T-helper 1 cell (primary cell): ENCODE measurements around the gene XPO1.
"Not testable (repeated sequence)": the region's sequence is repeated elsewhere in the genome, so short reads cannot be mapped to it uniquely, and the experiment has no call there.

ENCODE experiments used
- DNase-seq, 5 donors: peaks; one replicate each; pipeline ENCODE4 v3.0.0-alpha.2; 2012 to 2020
- total RNA-seq, 4 donors: gene quantifications; one replicate each; lab custom pipeline; 2026; lab: John Stamatoyannopoulos, UW

The XPO1 gene
- total RNA-seq: 223 to 358 (median 293) reads per million in 4 donors

- DNase-seq: peak; percentile 97 to 99 (median 99)
Observed at GRCh38 chr2:61538200-61538919, at the start of gene XPO1. XPO1 (minus strand) TSS chr2:61538356; CDS start chr2:61533897, 4,459 bp downstream.

GRCh38 chr2:61586928-61587327, 48.8 kb upstream of the XPO1 start:
- not testable (repeated sequence) for DNase-seq

- DNase-seq: no peak
Observed at GRCh38 chr2:61585383-61585782, 47.2 kb upstream of the XPO1 start.

GRCh38 chr2:61584368-61584767, 46.2 kb upstream of the XPO1 start:
- not testable (repeated sequence) for DNase-seq

GRCh38 chr2:61582165-61582564, 44.0 kb upstream of the XPO1 start:
- no peak for DNase-seq

GRCh38 chr2:61581716-61582115, 43.6 kb upstream of the XPO1 start:
- no peak for DNase-seq

- DNase-seq: peak in 1 of 5 donors; percentile 30
Observed at GRCh38 chr2:61575447-61575859, 37.3 kb upstream of the XPO1 start.

GRCh38 chr2:61566566-61566965, 28.4 kb upstream of the XPO1 start:
- DNase-seq: no peak

- DNase-seq: no peak
Observed at GRCh38 chr2:61562615-61563014, 24.5 kb upstream of the XPO1 start.

GRCh38 chr2:61558160-61558559, 20.0 kb upstream of the XPO1 start:
- no peak for DNase-seq

- DNase-seq: no peak
Observed at GRCh38 chr2:61557381-61557780, 19.2 kb upstream of the XPO1 start.

- no peak for DNase-seq
Observed at GRCh38 chr2:61554604-61555003, 16.4 kb upstream of the XPO1 start.

GRCh38 chr2:61550375-61551209, 12.4 kb upstream of the XPO1 start:
- DNase-seq: no peak

- no peak for DNase-seq
Observed at GRCh38 chr2:61549546-61549945, 11.4 kb upstream of the XPO1 start.

GRCh38 chr2:61543062-61543461, 4.9 kb upstream of the XPO1 start:
- no peak for DNase-seq

- not testable (repeated sequence) for DNase-seq
Observed at GRCh38 chr2:61540167-61540566, 2.0 kb upstream of the XPO1 start.

- DNase-seq: peak in 4 of 5 donors; percentile 27 to 49 (median 44)
Observed at GRCh38 chr2:61538920-61539520, 864 bp upstream of the XPO1 start.

- DNase-seq: no peak
Observed at GRCh38 chr2:61537950-61538199, 281 bp downstream of the XPO1 start.

- peak in 4 of 5 donors; percentile 20 to 48 (median 28) for DNase-seq
Observed at GRCh38 chr2:61537277-61537949, 743 bp downstream of the XPO1 start.

- DNase-seq: peak; percentile 73 to 92 (median 81)
Observed at GRCh38 chr2:61536572-61537276, 1.4 kb downstream of the XPO1 start.

- peak in 1 of 5 donors; percentile 40 for DNase-seq
Observed at GRCh38 chr2:61536180-61536571, 2.0 kb downstream of the XPO1 start.

GRCh38 chr2:61535449-61535848, 2.7 kb downstream of the XPO1 start:
- DNase-seq: no peak
